PC-3 (cell line): ENCODE data around the gene TAF9B. TPM values are rescaled to one million over a fixed set of nuclear protein-coding genes. Genes with fewer than 3 reads are reported as not detected.
"Not testable (repeated sequence)": the region's sequence is repeated elsewhere in the genome, so short reads cannot be mapped to it uniquely, and the experiment has no call there.

Experiments used
- ATAC-seq: fragments of 200-7000 bp; cut with Tn5 transposase; 2 replicates; pipeline ENCODE4 v1.9.1; 2020; ENCODE audit warnings: mild to moderate bottlenecking, moderate library complexity
- BruUV-seq: library from RNA; stranded (reverse); fragments of 400-500 nt; replicated peaks from 2 replicates; lab custom pipeline; 2021; lab: Mats Ljungman, UMichigan
- CTCF ChIA-PET: fragments of 300-600 bp; sonication (Branson Sonifier 250); formaldehyde crosslinking; loops from one replicate; lab custom pipeline; 2022; ENCODE audit warnings: antibody characterized with exemption; lab: Charles Lee
- POLR2A ChIA-PET: fragments of 300-600 bp; sonication (Branson Sonifier 250); formaldehyde crosslinking; loops from one replicate; lab custom pipeline; 2022; ENCODE audit warnings: antibody characterized with exemption; ENCODE audit not compliant: unreplicated experiment; lab: Charles Lee
- DNase-seq: peaks from one replicate; pipeline ENCODE4 v3.0.0-alpha.2; 2015
- H2AFZ ChIP-seq: fragments of 300-600 bp; sonication (generic); 2 replicates; pipeline ENCODE4 v1.6.0; 2016; ENCODE audit warnings: antibody characterized with exemption, low read length
- H3F3A ChIP-seq: fragments of 300-600 bp; sonication (generic); one replicate; pipeline ENCODE4 v1.6.0; 2017; ENCODE audit warnings: antibody characterized with exemption, low read length, control low read depth, mild to moderate bottlenecking; ENCODE audit not compliant: unreplicated experiment
- H3K27ac ChIP-seq: fragments of 300-600 bp; sonication (generic); 2 replicates; pipeline ENCODE4 v1.5.1; 2016; ENCODE audit warnings: mild to moderate bottlenecking, low read length
- H3K27me3 ChIP-seq: fragments of 300-600 bp; sonication (generic); 2 replicates; pipeline ENCODE4 v1.6.1; 2016; ENCODE audit warnings: low read length, mixed read lengths
- H3K36me3 ChIP-seq: fragments of 300-600 bp; sonication (generic); 2 replicates; pipeline ENCODE4 v1.6.1; 2016; ENCODE audit warnings: low read depth, mixed run types, low read length, mixed read lengths
- H3K4me1 ChIP-seq: fragments of 300-600 bp; sonication (generic); 2 replicates; pipeline ENCODE4 v1.5.1; 2016; ENCODE audit warnings: low read length; ENCODE audit not compliant: insufficient read depth
- H3K4me2 ChIP-seq: fragments of 300-600 bp; sonication (generic); 2 replicates; pipeline ENCODE4 v1.6.0; 2016; ENCODE audit warnings: low read length
- H3K4me3 ChIP-seq: fragments of 300-600 bp; sonication (generic); 2 replicates; pipeline ENCODE4 v1.5.1; 2016; ENCODE audit warnings: mild to moderate bottlenecking, low read length, mixed read lengths
- H3K79me2 ChIP-seq: fragments of 300-600 bp; sonication (generic); 2 replicates; pipeline ENCODE4 v1.6.1; 2017; ENCODE audit warnings: low read length, mixed read lengths
- H3K9ac ChIP-seq: fragments of 300-600 bp; sonication (generic); 2 replicates; pipeline ENCODE4 v1.6.0; 2016; ENCODE audit warnings: mild to moderate bottlenecking, low read length
- H3K9me2 ChIP-seq: fragments of 300-600 bp; sonication (generic); replicated peaks from 2 replicates; pipeline ENCODE4 v1.6.1; 2016; ENCODE audit warnings: mixed run types, low read length, mixed read lengths
- H3K9me3 ChIP-seq: fragments of 300-600 bp; sonication (generic); 2 replicates; pipeline ENCODE4 v1.6.1; 2016; ENCODE audit warnings: low read length, mixed read lengths
- H4K20me1 ChIP-seq: fragments of 300-600 bp; sonication (generic); 2 replicates; pipeline ENCODE4 v1.6.1; 2016; ENCODE audit warnings: low read length, mixed read lengths
- EZH2 ChIP-seq: fragments of 300-600 bp; sonication (generic); IDR thresholded peaks from one replicate; pipeline ENCODE4 v1.6.1; 2017; ENCODE audit warnings: antibody characterized with exemption, mild to moderate bottlenecking, low read length; ENCODE audit not compliant: unreplicated experiment
- EZH2phosphoT487 ChIP-seq: fragments of 300-600 bp; sonication (generic); IDR thresholded peaks from 2 replicates; pipeline ENCODE4 v1.6.1; 2018; ENCODE audit warnings: mild to moderate bottlenecking, antibody characterized with exemption, low read length, borderline replicate concordance
- intact Hi-C: fragments of 100-400 bp; cut with micrococcal nuclease; formaldehyde crosslinking; loops from 2 replicates; pipeline ENCODE4 v1.9.0; 2023
- total RNA-seq: library from RNA; depleted of rRNA; stranded (reverse); fragments of >200 nt; gene quantifications from 2 replicates; pipeline ENCODE4 v1.2.3, GENCODE V29; 2014
- TF ChIP-seq, protein P1 (sequence below): fragments of 300-600 bp; sonication (generic); conservative IDR thresholded peaks from 2 replicates; pipeline ENCODE4 v1.5.1; 2017; ENCODE audit warnings: antibody characterized with exemption, low read depth, mild to moderate bottlenecking, low read length

TAF9B gene
- total RNA-seq, 1 experiment from 2014 or later = 26.1 TPM

DNA sequence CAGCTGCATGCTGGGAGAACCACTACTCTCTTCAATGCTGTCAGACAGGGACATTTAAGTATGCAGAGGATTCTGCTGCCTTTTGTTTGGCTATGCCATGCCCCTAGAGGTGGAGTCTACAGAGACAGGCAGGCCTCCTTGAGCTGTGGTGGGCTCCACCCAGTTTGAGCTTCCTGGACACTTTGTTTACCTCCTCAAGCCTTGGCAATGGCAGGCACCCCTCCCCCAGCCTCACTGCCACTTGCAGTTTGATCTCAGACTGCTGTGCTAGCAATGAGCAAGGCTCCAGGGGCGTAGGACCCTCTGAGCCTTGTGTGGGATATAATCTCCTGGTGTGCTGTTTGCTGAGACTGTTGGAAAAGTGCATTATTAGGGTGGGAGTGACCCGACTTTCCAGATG is 17.9 kb upstream of the TAF9B start:
- H3K9me2 ChIP-seq, ATAC-seq, H3K9ac ChIP-seq, CTCF ChIA-PET, BruUV-seq, H2AFZ ChIP-seq, H3K36me3 ChIP-seq, H3K4me2 ChIP-seq, DNase-seq, H3K4me3 ChIP-seq, H4K20me1 ChIP-seq, H3K27me3 ChIP-seq, H3K4me1 ChIP-seq, intact Hi-C loops, H3K79me2 ChIP-seq, H3K27ac ChIP-seq, H3F3A ChIP-seq, POLR2A ChIA-PET, H3K9me3 ChIP-seq: not testable (repeated sequence)

DNA sequence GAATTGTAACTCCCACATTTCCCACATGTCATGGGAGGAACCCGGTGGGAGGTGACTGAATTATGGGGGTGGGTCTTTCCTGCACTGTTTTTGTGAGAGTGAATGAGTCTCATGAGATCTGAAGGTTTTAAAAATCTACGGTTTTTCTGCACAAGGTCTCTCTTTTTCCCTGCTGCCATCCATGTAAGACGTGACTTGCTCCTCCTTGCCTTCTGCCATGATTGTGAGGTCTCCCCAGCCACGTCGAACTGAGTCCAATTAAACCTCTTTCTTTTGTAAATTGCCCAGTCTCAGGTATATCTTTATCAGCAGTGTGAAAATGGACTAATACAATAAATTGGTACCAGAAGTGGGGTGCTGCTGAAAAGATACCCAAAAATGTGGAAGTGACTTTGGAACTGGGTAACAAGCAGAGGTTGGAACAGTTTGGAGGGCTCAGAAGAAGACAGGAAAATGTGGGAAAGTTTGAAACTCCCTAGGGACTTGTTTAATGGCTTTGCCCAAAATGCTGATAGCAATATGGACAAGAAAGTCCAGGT is 7.6 kb upstream of the TAF9B start:
- H3K36me3 ChIP-seq, ATAC-seq, H2AFZ ChIP-seq, H3K4me3 ChIP-seq, intact Hi-C loops, H3F3A ChIP-seq, H3K79me2 ChIP-seq, H4K20me1 ChIP-seq, H3K4me1 ChIP-seq, H3K9ac ChIP-seq, H3K4me2 ChIP-seq, DNase-seq, H3K9me3 ChIP-seq, H3K27ac ChIP-seq, POLR2A ChIA-PET, H3K27me3 ChIP-seq, H3K9me2 ChIP-seq, CTCF ChIA-PET, BruUV-seq: not testable (repeated sequence)

DNA sequence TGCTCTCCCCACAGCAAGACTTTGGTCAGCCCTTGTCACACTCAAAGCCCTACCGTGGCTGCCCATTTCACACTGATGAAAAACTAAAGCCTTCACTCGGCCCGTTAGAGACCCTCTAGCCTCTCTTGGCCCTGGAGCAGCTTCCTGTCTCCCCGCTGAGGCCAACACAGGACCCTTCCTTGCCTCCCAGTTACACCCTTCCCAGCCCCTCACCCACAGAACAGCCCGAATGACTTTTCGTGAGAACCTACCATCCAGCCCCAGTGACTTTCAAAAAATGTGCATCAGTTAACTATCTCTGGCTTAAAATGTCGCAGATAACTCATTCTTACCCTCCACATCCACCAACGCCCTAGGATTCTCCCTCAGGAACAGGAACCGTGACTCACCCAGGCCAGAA is 756 bp upstream of the TAF9B start:
- Histone ChIP-seq H3K9me3 (no peaks in the 10 kb centered on the region), H3K27ac (no peak overlapping the region), H3F3A (no peaks in the 10 kb centered on the region), H3K4me1 (peaks cover 10% of the 10 kb centered on the region), H3K4me3 (peak overlapping the region; percentile 98), H4K20me1 (no peaks in the 10 kb centered on the region), H2AFZ (peak overlapping the region; percentile 97), H3K9me2 (no peaks in the 10 kb centered on the region), H3K79me2 (no peaks in the 10 kb centered on the region), H3K36me3 (no peaks in the 10 kb centered on the region), H3K4me2 (peak overlapping the region; percentile 91), H3K9ac (no peak overlapping the region), H3K27me3 (no peaks in the 10 kb centered on the region)
- DNase-seq = no peak
- intact Hi-C loops = no loop called here
- ChIA-PET POLR2A (no interaction called here), CTCF (no interaction called here)
- TF ChIP-seq, protein P1, sequence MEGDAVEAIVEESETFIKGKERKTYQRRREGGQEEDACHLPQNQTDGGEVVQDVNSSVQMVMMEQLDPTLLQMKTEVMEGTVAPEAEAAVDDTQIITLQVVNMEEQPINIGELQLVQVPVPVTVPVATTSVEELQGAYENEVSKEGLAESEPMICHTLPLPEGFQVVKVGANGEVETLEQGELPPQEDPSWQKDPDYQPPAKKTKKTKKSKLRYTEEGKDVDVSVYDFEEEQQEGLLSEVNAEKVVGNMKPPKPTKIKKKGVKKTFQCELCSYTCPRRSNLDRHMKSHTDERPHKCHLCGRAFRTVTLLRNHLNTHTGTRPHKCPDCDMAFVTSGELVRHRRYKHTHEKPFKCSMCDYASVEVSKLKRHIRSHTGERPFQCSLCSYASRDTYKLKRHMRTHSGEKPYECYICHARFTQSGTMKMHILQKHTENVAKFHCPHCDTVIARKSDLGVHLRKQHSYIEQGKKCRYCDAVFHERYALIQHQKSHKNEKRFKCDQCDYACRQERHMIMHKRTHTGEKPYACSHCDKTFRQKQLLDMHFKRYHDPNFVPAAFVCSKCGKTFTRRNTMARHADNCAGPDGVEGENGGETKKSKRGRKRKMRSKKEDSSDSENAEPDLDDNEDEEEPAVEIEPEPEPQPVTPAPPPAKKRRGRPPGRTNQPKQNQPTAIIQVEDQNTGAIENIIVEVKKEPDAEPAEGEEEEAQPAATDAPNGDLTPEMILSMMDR = no peak
- TF ChIP-seq EZH2phosphoT487 (no peak), EZH2 (no peak)
- BruUV-seq = no TSS peak
- ATAC-seq = no peak
